Measurements from ENCODE around the gene USP25.

The USP25 gene

DNA sequence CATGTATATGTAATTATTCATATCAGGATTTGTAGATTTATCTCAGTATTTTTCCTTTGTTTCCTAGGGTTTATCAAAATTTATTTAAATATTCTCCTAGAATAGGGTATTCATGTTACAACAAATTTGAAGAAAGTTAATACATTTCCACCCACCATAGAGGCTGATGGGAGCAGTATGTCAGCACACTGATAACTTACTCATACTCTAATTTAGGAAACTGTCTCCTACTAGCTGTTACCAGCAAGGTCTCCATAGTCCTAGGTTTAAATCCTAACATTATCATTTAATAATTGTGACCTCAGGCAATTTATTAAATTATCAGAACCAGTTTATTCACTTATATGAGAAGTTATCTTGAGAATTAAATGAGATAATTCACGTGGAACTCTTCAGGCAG, 127.0 kb downstream of the USP25 start:
- TF ChIP-seq, protein P1, sequence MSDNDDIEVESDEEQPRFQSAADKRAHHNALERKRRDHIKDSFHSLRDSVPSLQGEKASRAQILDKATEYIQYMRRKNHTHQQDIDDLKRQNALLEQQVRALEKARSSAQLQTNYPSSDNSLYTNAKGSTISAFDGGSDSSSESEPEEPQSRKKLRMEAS (IDR thresholded peaks at IDR 0.05; ENCODE audit: low read depth, low read length) = no peak
- TF ChIP-seq, protein P2, sequence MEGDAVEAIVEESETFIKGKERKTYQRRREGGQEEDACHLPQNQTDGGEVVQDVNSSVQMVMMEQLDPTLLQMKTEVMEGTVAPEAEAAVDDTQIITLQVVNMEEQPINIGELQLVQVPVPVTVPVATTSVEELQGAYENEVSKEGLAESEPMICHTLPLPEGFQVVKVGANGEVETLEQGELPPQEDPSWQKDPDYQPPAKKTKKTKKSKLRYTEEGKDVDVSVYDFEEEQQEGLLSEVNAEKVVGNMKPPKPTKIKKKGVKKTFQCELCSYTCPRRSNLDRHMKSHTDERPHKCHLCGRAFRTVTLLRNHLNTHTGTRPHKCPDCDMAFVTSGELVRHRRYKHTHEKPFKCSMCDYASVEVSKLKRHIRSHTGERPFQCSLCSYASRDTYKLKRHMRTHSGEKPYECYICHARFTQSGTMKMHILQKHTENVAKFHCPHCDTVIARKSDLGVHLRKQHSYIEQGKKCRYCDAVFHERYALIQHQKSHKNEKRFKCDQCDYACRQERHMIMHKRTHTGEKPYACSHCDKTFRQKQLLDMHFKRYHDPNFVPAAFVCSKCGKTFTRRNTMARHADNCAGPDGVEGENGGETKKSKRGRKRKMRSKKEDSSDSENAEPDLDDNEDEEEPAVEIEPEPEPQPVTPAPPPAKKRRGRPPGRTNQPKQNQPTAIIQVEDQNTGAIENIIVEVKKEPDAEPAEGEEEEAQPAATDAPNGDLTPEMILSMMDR (IDR thresholded peaks at IDR 0.05; ENCODE audit: low read depth, low read length) = no peak
- TF ChIP-seq POLR2A (IDR thresholded peaks at IDR 0.05; ENCODE audit: extremely low read depth, insufficient read length) = no peak
- TF ChIP-seq MYC (IDR thresholded peaks at IDR 0.05; ENCODE audit: low read depth, low read length) = no peak
- H3K4me3 ChIP-seq (ENCODE audit: low read depth, low read length) = no peak overlapping the region
- DNase-seq (ENCODE audit: low read depth) = no peak

DNA sequence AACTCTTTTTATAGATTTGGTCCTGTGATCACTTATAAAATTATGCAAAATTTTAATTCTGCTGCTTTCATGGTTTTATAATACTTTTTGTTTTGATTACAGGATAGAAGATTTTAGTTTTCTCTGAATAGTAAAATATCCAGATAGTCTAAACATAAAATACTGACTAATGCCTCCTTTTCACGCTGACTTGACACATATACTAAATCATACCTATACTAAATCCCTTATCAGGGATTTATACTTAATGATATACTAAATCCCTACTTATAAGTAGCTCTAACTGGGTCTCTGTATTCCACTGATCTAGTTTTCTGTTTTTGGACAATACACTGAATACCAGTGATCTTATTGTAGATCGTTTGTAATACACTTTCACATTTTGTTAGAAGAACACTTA, 128.0 kb downstream of the USP25 start:
- no peak overlapping the region for H3K4me3 ChIP-seq (ENCODE audit: low read depth, low read length)
- TF ChIP-seq POLR2A (IDR thresholded peaks at IDR 0.05; ENCODE audit: extremely low read depth, insufficient read length) = no peak
- TF ChIP-seq MYC (IDR thresholded peaks at IDR 0.05; ENCODE audit: low read depth, low read length) = no peak
- TF ChIP-seq, protein P1 (IDR thresholded peaks at IDR 0.05; ENCODE audit: low read depth, low read length) = no peak
- TF ChIP-seq, protein P2 (IDR thresholded peaks at IDR 0.05; ENCODE audit: low read depth, low read length) = no peak
- no peak for DNase-seq (ENCODE audit: low read depth)

DNA sequence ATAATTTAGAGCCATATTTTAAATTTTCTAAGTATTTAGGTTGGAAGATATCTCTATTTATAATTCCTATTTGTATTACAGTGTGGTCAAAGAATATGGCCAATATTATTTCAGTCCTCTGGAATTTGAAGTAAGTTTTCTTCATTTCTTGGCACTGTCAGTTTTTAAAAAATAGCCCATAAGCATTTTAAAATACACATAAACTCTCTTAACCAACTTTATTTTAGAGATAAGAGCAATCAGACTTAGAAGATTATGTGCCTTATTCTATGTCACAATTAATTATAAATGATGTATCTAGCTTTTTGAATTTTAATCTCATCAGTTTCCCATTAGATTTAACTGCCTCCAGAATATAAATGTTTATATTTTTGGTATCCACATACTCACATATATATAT, 130.8 kb downstream of the USP25 start:
- no peak overlapping the region for H3K4me3 ChIP-seq (ENCODE audit: low read depth, low read length)
- TF ChIP-seq, protein P1 (IDR thresholded peaks at IDR 0.05; ENCODE audit: low read depth, low read length) = no peak
- TF ChIP-seq MYC (IDR thresholded peaks at IDR 0.05; ENCODE audit: low read depth, low read length) (no peak), POLR2A (IDR thresholded peaks at IDR 0.05; ENCODE audit: extremely low read depth, insufficient read length) (no peak)
- TF ChIP-seq, protein P2 (IDR thresholded peaks at IDR 0.05; ENCODE audit: low read depth, low read length) = no peak
- DNase-seq (ENCODE audit: low read depth) = no peak

DNA sequence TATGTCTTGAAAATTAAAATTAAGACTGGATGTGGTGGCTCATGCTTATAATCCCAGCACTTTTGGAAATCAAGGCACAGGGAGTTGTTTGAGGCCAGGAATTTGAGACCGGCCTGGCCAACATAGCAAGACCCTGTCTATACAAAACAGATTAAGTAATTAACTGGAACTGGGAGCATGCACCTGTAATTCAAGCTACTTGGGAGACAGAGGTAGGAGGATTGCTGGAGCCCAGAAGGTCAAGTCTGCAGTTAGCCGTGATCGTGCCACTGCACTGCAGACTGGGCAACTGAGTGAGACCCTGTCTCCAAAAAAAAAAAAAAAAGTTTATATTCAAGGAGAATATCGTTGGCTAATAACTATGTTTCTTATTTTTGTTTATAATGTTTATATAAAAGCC, 139.2 kb downstream of the USP25 start:
- no peak for DNase-seq (ENCODE audit: low read depth)
- no peak overlapping the region for H3K4me3 ChIP-seq (ENCODE audit: low read depth, low read length)
- TF ChIP-seq POLR2A (IDR thresholded peaks at IDR 0.05; ENCODE audit: extremely low read depth, insufficient read length) (no peak), MYC (IDR thresholded peaks at IDR 0.05; ENCODE audit: low read depth, low read length) (no peak)
- TF ChIP-seq, protein P2 (IDR thresholded peaks at IDR 0.05; ENCODE audit: low read depth, low read length) = no peak
- TF ChIP-seq, protein P1 (IDR thresholded peaks at IDR 0.05; ENCODE audit: low read depth, low read length) = no peak

DNA sequence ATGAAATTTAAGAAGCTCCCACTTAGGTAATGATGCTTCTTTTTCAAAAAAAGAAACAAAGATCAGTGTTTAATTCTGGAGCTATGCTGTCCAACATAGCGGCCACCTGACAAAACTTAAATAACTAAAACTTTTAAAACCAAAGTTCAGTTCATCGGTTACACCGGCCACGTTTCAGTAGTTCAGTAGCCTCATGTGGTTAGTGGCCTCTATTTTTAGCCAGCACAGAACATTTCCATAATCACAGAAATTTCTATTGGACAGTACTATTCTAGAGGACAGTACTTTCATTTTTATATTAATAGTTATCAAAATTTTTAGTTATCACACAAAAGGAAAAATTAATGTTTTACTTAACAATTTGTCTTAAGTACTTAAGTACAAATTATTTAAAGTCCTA, 141.0 kb downstream of the USP25 start:
- DNase-seq (ENCODE audit: low read depth) = no peak
- H3K4me3 ChIP-seq (ENCODE audit: low read depth, low read length) = no peak overlapping the region

DNA sequence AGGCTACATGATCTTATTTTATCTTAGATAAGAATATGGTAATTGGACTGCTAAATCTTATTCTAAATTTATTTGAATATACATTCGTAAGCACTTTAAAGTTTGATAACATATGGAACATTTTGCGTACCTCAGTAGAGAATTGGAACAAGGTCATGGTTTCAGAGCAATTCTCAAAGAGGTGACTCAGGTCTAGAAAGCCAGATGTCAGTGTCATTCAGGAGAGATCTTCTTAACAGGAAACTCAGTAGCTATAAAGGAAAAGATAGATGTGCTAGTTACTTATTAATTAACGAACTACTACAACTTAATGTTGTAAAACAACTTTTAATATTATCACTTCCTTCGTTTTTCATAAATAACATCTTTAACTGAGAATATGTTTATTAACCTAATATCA, 142.5 kb downstream of the USP25 start:
- DNase-seq (ENCODE audit: low read depth) = no peak
- no peak overlapping the region for H3K4me3 ChIP-seq (ENCODE audit: low read depth, low read length)
- TF ChIP-seq MYC (IDR thresholded peaks at IDR 0.05; ENCODE audit: low read depth, low read length) = no peak
- TF ChIP-seq, protein P2 (IDR thresholded peaks at IDR 0.05; ENCODE audit: low read depth, low read length) = no peak

More for the DNA sequence above, 141.0 kb downstream of the USP25 start:
- TF ChIP-seq, protein P1 (IDR thresholded peaks at IDR 0.05; ENCODE audit: low read depth, low read length) = no peak
- TF ChIP-seq POLR2A (IDR thresholded peaks at IDR 0.05; ENCODE audit: extremely low read depth, insufficient read length) (no peak), MYC (IDR thresholded peaks at IDR 0.05; ENCODE audit: low read depth, low read length) (no peak)
